Tibial nerve (tissue), 3 donors: ENCODE measurements around the gene HNRNPR.

ENCODE experiments used
- POLR2A ChIP-seq, 2 donors: fragments of 450-650 bp; IDR thresholded peaks; one replicate each; pipeline ENCODE4 v1.6.1; 2017; ENCODE audit warnings: antibody characterized with exemption in 2 of 2, mild to moderate bottlenecking in 2 of 2, moderate library complexity in 2 of 2
- TF ChIP-seq, protein P1 (sequence below), 5 experiments: fragments of 200-600 bp in 3 of 5; fragments of 450-650 bp in 2 of 5; sonication (generic) in 3 of 5; IDR thresholded peaks; one replicate each; pipeline ENCODE4 v1.5.1; 2016 to 2019; ENCODE audit warnings: antibody characterized with exemption in 5 of 5, mild to moderate bottlenecking in 3 of 5, moderate library complexity in 2 of 5

DNA sequence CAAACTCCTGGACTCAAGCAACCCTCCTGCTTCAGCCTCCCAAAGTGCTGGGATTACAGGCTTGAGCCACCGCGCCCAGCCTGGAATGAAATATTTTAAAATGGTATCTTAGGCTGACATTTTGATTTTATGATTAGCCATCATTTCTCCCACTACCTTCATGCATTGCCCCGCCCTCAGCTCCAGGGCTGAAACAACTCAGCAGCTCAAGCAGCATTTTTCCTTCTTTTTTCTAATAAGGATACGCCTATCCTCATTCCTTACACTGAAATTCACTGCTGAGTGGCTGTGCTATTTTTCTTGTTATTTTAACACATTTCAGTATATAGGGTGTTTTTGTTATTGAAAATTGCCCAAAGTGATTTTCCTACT, 70.0 kb downstream of the HNRNPR start:
- no peak for TF ChIP-seq POLR2A (IDR thresholded peaks at IDR 0.05)
- TF ChIP-seq, protein P1, sequence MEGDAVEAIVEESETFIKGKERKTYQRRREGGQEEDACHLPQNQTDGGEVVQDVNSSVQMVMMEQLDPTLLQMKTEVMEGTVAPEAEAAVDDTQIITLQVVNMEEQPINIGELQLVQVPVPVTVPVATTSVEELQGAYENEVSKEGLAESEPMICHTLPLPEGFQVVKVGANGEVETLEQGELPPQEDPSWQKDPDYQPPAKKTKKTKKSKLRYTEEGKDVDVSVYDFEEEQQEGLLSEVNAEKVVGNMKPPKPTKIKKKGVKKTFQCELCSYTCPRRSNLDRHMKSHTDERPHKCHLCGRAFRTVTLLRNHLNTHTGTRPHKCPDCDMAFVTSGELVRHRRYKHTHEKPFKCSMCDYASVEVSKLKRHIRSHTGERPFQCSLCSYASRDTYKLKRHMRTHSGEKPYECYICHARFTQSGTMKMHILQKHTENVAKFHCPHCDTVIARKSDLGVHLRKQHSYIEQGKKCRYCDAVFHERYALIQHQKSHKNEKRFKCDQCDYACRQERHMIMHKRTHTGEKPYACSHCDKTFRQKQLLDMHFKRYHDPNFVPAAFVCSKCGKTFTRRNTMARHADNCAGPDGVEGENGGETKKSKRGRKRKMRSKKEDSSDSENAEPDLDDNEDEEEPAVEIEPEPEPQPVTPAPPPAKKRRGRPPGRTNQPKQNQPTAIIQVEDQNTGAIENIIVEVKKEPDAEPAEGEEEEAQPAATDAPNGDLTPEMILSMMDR (IDR thresholded peaks at IDR 0.05), result no peak
